ENCODE results near the gene CYP11A1.

DNA sequence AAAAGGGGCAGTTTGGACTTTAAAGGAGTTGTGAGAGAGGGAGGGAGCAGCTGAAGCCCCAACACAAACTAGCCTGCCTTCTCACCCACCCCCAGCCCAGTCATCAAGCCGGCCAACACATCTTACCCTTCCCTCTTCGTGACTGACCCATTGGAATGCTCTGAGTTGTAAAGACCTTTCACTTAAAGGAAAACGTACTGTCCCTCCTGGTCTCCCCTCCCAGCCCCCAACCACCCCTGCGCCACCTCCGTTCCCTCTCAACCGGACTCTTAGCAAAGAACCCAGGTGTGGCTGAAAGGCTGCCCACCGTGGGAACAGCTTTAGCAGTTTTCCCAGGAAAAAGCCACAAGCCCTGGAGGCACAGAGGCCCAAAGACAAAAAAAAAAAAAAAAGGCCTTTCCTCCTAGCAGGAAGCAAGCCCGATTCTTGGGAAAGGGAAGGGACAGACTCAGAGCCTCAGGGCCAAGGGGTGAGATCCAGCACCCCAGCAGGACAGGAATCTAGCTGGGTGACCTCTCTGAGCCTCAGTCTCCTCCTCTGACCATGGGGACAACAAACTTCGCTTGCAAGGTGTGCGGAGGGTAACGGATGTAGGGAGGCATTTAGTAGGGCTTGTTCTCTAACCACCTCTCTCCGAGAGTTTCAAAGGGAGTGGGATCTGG lies 2.4 kb downstream of the CYP11A1 start:
- TF ChIP-seq, protein P1, sequence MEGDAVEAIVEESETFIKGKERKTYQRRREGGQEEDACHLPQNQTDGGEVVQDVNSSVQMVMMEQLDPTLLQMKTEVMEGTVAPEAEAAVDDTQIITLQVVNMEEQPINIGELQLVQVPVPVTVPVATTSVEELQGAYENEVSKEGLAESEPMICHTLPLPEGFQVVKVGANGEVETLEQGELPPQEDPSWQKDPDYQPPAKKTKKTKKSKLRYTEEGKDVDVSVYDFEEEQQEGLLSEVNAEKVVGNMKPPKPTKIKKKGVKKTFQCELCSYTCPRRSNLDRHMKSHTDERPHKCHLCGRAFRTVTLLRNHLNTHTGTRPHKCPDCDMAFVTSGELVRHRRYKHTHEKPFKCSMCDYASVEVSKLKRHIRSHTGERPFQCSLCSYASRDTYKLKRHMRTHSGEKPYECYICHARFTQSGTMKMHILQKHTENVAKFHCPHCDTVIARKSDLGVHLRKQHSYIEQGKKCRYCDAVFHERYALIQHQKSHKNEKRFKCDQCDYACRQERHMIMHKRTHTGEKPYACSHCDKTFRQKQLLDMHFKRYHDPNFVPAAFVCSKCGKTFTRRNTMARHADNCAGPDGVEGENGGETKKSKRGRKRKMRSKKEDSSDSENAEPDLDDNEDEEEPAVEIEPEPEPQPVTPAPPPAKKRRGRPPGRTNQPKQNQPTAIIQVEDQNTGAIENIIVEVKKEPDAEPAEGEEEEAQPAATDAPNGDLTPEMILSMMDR (IDR thresholded peaks at IDR 0.05): no peak
- no peak for TF ChIP-seq POLR2A (IDR thresholded peaks at IDR 0.05)
